ENCODE data around the gene AMPD2. TPM values are rescaled to one million over a fixed set of nuclear protein-coding genes. Genes with fewer than 3 reads are reported as not detected.

The AMPD2 gene
- total and polyA plus RNA-seq, 7 donors, result 6.5 to 47.5 (median 21.4) TPM

- peak within 1 kb of the TSS; percentile 86 to 90 (median 88) for H3K27ac ChIP-seq
- H3K9me3 ChIP-seq, result no peaks in the 10 kb centered on the region
- peak within 1 kb of the TSS; percentile 60 to 69 (median 63) for H3K4me3 ChIP-seq
- DNase-seq, result peak; percentile 95
- WGBS, 2 donors, result 0 to 1% methylated on average over 54 of the region's 54 CpGs
- H3K4me1 ChIP-seq, result peaks cover 0 to 25% (median 19%) of the 10 kb centered on the region in 4 donors
- H3K36me3 ChIP-seq, result peaks cover 0 to 33% (median 6%) of the 10 kb centered on the region in 4 donors
- intact Hi-C loops (cut with DNase I), result no loop called here
- no peaks in the 10 kb centered on the region for H3K27me3 ChIP-seq
- TF ChIP-seq CTCF (IDR thresholded peaks at IDR 0.05), result no peak
- TF ChIP-seq POLR2A (IDR thresholded peaks at IDR 0.05), result peak; percentile 47 to 57
- no peak for TF ChIP-seq EP300 (IDR thresholded peaks at IDR 0.05)
- peak; percentile 66 to 83 (median 72) for TF ChIP-seq POLR2AphosphoS5 (IDR thresholded peaks at IDR 0.05)
These were observed 36.2 kb downstream of the AMPD2 start, which contains the start of gene GSTM4 for GRCh38 chr1:109655615-109656519. Gene GSTM4 (plus strand): TSS chr1:109656099. CDS start chr1:109656390, 291 bp downstream.

GRCh38 chr1:109657395-109657794, 37.8 kb downstream of the AMPD2 start:
- Histone ChIP-seq H3K27me3 (no peaks in the 10 kb centered on the region), H3K27ac (peak overlapping the region; percentile 86 to 90 (median 88)), H3K9me3 (no peaks in the 10 kb centered on the region), H3K4me1 (peaks cover 0 to 25% (median 19%) of the 10 kb centered on the region in 4 donors), H3K4me3 (no peak overlapping the region), H3K36me3 (peaks cover 0 to 44% (median 6%) of the 10 kb centered on the region in 4 donors)
- intact Hi-C loops (cut with DNase I), result no loop called here
- TF ChIP-seq CTCF (IDR thresholded peaks at IDR 0.05) (no peak), EP300 (IDR thresholded peaks at IDR 0.05) (no peak), POLR2AphosphoS5 (IDR thresholded peaks at IDR 0.05) (no peak), POLR2A (IDR thresholded peaks at IDR 0.05) (no peak)
- no peak for DNase-seq
- 94 to 95% methylated on average over 4 of the region's 4 CpGs for WGBS, 2 donors

- intact Hi-C loops (cut with DNase I), result no loop called here
- Histone ChIP-seq H3K9me3 (no peaks in the 10 kb centered on the region), H3K4me1 (peaks cover 0 to 25% (median 19%) of the 10 kb centered on the region in 4 donors), H3K27ac (no peak overlapping the region), H3K36me3 (peaks cover 0 to 44% (median 6%) of the 10 kb centered on the region in 4 donors), H3K4me3 (no peak overlapping the region), H3K27me3 (no peaks in the 10 kb centered on the region)
- TF ChIP-seq CTCF (IDR thresholded peaks at IDR 0.05) (no peak), POLR2AphosphoS5 (IDR thresholded peaks at IDR 0.05) (no peak), EP300 (IDR thresholded peaks at IDR 0.05) (no peak), POLR2A (IDR thresholded peaks at IDR 0.05) (no peak)
- 74 to 83% methylated on average over 7 of the region's 7 CpGs for WGBS, 2 donors
- DNase-seq, result no peak
These were observed 38.3 kb downstream of the AMPD2 start for GRCh38 chr1:109657970-109658369.

GRCh38 chr1:109658533-109659042, 39.0 kb downstream of the AMPD2 start:
- Histone ChIP-seq H3K27me3 (no peaks in the 10 kb centered on the region), H3K4me3 (no peak overlapping the region), H3K27ac (no peak overlapping the region), H3K9me3 (no peaks in the 10 kb centered on the region), H3K36me3 (peaks cover 0 to 44% (median 6%) of the 10 kb centered on the region in 4 donors), H3K4me1 (peaks cover 0 to 27% (median 19%) of the 10 kb centered on the region in 4 donors)
- intact Hi-C loops (cut with DNase I), result no loop called here
- TF ChIP-seq EP300 (IDR thresholded peaks at IDR 0.05), result no peak
- TF ChIP-seq POLR2A (IDR thresholded peaks at IDR 0.05), result no peak
- no peak for TF ChIP-seq CTCF (IDR thresholded peaks at IDR 0.05)
- no peak for TF ChIP-seq POLR2AphosphoS5 (IDR thresholded peaks at IDR 0.05)
- 47 to 53% methylated on average over 3 of the region's 3 CpGs for WGBS, 2 donors
- no peak for DNase-seq

Measured in sigmoid colon (tissue), 7 donors.